ENCODE results near the gene MORN4. TPM values are rescaled to one million over a fixed set of nuclear protein-coding genes. Genes with fewer than 3 reads are reported as not detected.

Gene MORN4
- total and polyA plus RNA-seq, 4 donors, result 4.1 to 16.1 (median 7.0) TPM

- Histone ChIP-seq H3K36me3 (ENCODE audit: control insufficient read depth in 4 of 4, insufficient read depth in 4 of 4, low read length in 4 of 4) (peaks cover 0 to 4% (median 0%) of the 10 kb centered on the region in 4 donors), H3K4me1 (ENCODE audit: control insufficient read depth in 5 of 5, insufficient read depth in 5 of 5, low read length in 5 of 5) (peaks cover 0 to 10% (median 0%) of the 10 kb centered on the region in 5 donors), H3K4me3 (no peak overlapping the region), H3K27me3 (ENCODE audit: control insufficient read depth in 3 of 3, insufficient read depth in 3 of 3, low read length in 2 of 3) (no peaks in the 10 kb centered on the region), H3K27ac (ENCODE audit: low read depth in 1 of 2, low read length in 1 of 2) (no peak overlapping the region), H3K9ac (ENCODE audit: insufficient read depth in 1 of 2, low read length in 2 of 2) (no peak overlapping the region), H3K9me3 (ENCODE audit: control insufficient read depth in 4 of 4, insufficient read depth in 3 of 4, low read length in 3 of 4) (no peaks in the 10 kb centered on the region)
- TF ChIP-seq CTCF (IDR thresholded peaks at IDR 0.05; ENCODE audit: control extremely low read depth, extremely low read depth), result no peak
- DNase-seq (no peak), ATAC-seq (ENCODE audit: insufficient read depth, low FRiP score) (no peak)
These were observed 2.2 kb downstream of the MORN4 start for GRCh38 chr10:97631098-97631497.

GRCh38 chr10:97629289-97629688 is 4.0 kb downstream of the MORN4 start:
- Histone ChIP-seq H3K9ac (ENCODE audit: insufficient read depth in 1 of 2, low read length in 2 of 2) (no peak overlapping the region), H3K4me1 (ENCODE audit: control insufficient read depth in 5 of 5, insufficient read depth in 5 of 5, low read length in 5 of 5) (peaks cover 0 to 10% (median 0%) of the 10 kb centered on the region in 5 donors), H3K27me3 (ENCODE audit: control insufficient read depth in 3 of 3, insufficient read depth in 3 of 3, low read length in 2 of 3) (no peaks in the 10 kb centered on the region), H3K4me3 (no peak overlapping the region), H3K27ac (ENCODE audit: low read depth in 1 of 2, low read length in 1 of 2) (no peak overlapping the region), H3K9me3 (ENCODE audit: control insufficient read depth in 4 of 4, insufficient read depth in 3 of 4, low read length in 3 of 4) (no peaks in the 10 kb centered on the region), H3K36me3 (ENCODE audit: control insufficient read depth in 4 of 4, insufficient read depth in 4 of 4, low read length in 4 of 4) (peaks cover 0 to 4% (median 0%) of the 10 kb centered on the region in 4 donors)
- TF ChIP-seq CTCF (IDR thresholded peaks at IDR 0.05; ENCODE audit: control extremely low read depth, extremely low read depth), result no peak
- DNase-seq (no peak), ATAC-seq (ENCODE audit: insufficient read depth, low FRiP score) (no peak)
- 92% methylated on average over 5 of the region's 5 CpGs for WGBS, 2 donors

GRCh38 chr10:97628228-97628627 is 5.1 kb downstream of the MORN4 start:
- H3K27ac ChIP-seq (ENCODE audit: low read depth in 1 of 2, low read length in 1 of 2), result no peak overlapping the region
- H3K4me3 ChIP-seq, result no peak overlapping the region
- ATAC-seq (ENCODE audit: insufficient read depth, low FRiP score), result no peak
- no peak overlapping the region for H3K9ac ChIP-seq (ENCODE audit: insufficient read depth in 1 of 2, low read length in 2 of 2)
- peak in 1 of 3 donors; percentile 19 for DNase-seq
- H3K36me3 ChIP-seq (ENCODE audit: control insufficient read depth in 4 of 4, insufficient read depth in 4 of 4, low read length in 4 of 4), result peaks cover 0 to 4% (median 0%) of the 10 kb centered on the region in 4 donors
- H3K9me3 ChIP-seq (ENCODE audit: control insufficient read depth in 4 of 4, insufficient read depth in 3 of 4, low read length in 3 of 4), result no peaks in the 10 kb centered on the region
- no peaks in the 10 kb centered on the region for H3K27me3 ChIP-seq (ENCODE audit: control insufficient read depth in 3 of 3, insufficient read depth in 3 of 3, low read length in 2 of 3)
- TF ChIP-seq CTCF (IDR thresholded peaks at IDR 0.05; ENCODE audit: control extremely low read depth, extremely low read depth), result no peak
- 65 to 89% methylated on average over 3 of the region's 3 CpGs for WGBS, 2 donors
- H3K4me1 ChIP-seq (ENCODE audit: control insufficient read depth in 5 of 5, insufficient read depth in 5 of 5, low read length in 5 of 5), result peaks cover 0 to 7% (median 0%) of the 10 kb centered on the region in 5 donors

- Histone ChIP-seq H3K36me3 (ENCODE audit: control insufficient read depth in 4 of 4, insufficient read depth in 4 of 4, low read length in 4 of 4) (peaks cover 0 to 4% (median 0%) of the 10 kb centered on the region in 4 donors), H3K9ac (ENCODE audit: insufficient read depth in 1 of 2, low read length in 2 of 2) (no peak overlapping the region), H3K27ac (ENCODE audit: low read depth in 1 of 2, low read length in 1 of 2) (peak overlapping the region in 1 of 2 donors; percentile 26), H3K27me3 (ENCODE audit: control insufficient read depth in 3 of 3, insufficient read depth in 3 of 3, low read length in 2 of 3) (no peaks in the 10 kb centered on the region), H3K4me1 (ENCODE audit: control insufficient read depth in 5 of 5, insufficient read depth in 5 of 5, low read length in 5 of 5) (peaks cover 0 to 5% (median 0%) of the 10 kb centered on the region in 5 donors), H3K4me3 (no peak overlapping the region), H3K9me3 (ENCODE audit: control insufficient read depth in 4 of 4, insufficient read depth in 3 of 4, low read length in 3 of 4) (no peaks in the 10 kb centered on the region)
- ATAC-seq (ENCODE audit: insufficient read depth, low FRiP score), result no peak
- no peak for TF ChIP-seq CTCF (IDR thresholded peaks at IDR 0.05; ENCODE audit: control extremely low read depth, extremely low read depth)
- DNase-seq, result no peak
- 69 to 83% methylated on average over 4 of the region's 4 CpGs for WGBS, 2 donors
These were observed 5.6 kb downstream of the MORN4 start for GRCh38 chr10:97627731-97628130.

All from lung (tissue), 12 donors.